Stimulated activated CD8-positive, alpha-beta memory T cell treated with anti-CD3 and anti-CD28 coated beads, Interleukin-7, amount 100 ng/mL, for 4 hours (primary cell): Measurements from ENCODE around the gene ELF4.

Experiments
- DNase-seq, 2 donors: peaks; one replicate each; pipeline ENCODE4 v3.0.0-alpha.2; 2020; ENCODE audit warnings: low read depth in 2 of 2

Gene ELF4

GRCh38 chrX:130110379-130111219 lies at the start of gene ELF4:
Gene ELF4, minus strand, starts transcription at chrX:130110497. Its CDS starts 29,167 bp downstream, at chrX:130081330.
- peak; percentile 30 to 62 for DNase-seq

GRCh38 chrX:130159776-130160175 lies 49.5 kb upstream of the ELF4 start:
- DNase-seq, result no peak

- no peak for DNase-seq
Observed at GRCh38 chrX:130158311-130158710, 48.0 kb upstream of the ELF4 start.

GRCh38 chrX:130155564-130155963 lies 45.3 kb upstream of the ELF4 start:
- DNase-seq, result no peak

GRCh38 chrX:130147631-130148030 lies 37.3 kb upstream of the ELF4 start:
- no peak for DNase-seq

GRCh38 chrX:130145123-130145522 lies 34.8 kb upstream of the ELF4 start:
- DNase-seq, result no peak

- no peak for DNase-seq
Observed at GRCh38 chrX:130144509-130144908, 34.2 kb upstream of the ELF4 start.

GRCh38 chrX:130139474-130140201 lies 29.3 kb upstream of the ELF4 start:
- no peak for DNase-seq

- DNase-seq, result no peak
Observed at GRCh38 chrX:130136961-130137360, 26.7 kb upstream of the ELF4 start.

- DNase-seq, result no peak
Observed at GRCh38 chrX:130136496-130136895, 26.2 kb upstream of the ELF4 start.

GRCh38 chrX:130130990-130131389 lies 20.7 kb upstream of the ELF4 start:
- no peak for DNase-seq

- no peak for DNase-seq
Observed at GRCh38 chrX:130125091-130125874, 15.0 kb upstream of the ELF4 start.

GRCh38 chrX:130124577-130124976 lies 14.3 kb upstream of the ELF4 start:
- no peak for DNase-seq

GRCh38 chrX:130121505-130121800 lies 11.2 kb upstream of the ELF4 start:
- no peak for DNase-seq

- DNase-seq, result peak; percentile 31 to 47
Observed at GRCh38 chrX:130120746-130121504, 10.6 kb upstream of the ELF4 start.

- peak in 1 of 2 donors; percentile 8 for DNase-seq
Observed at GRCh38 chrX:130120321-130120731, 10.0 kb upstream of the ELF4 start.

GRCh38 chrX:130119312-130119898 lies 9.1 kb upstream of the ELF4 start:
- DNase-seq, result no peak

- DNase-seq, result no peak
Observed at GRCh38 chrX:130118441-130119311, 8.4 kb upstream of the ELF4 start.

GRCh38 chrX:130117166-130117565 lies 6.9 kb upstream of the ELF4 start:
- DNase-seq, result no peak
